ENCODE data around the gene HABP2.

Gene HABP2

DNA sequence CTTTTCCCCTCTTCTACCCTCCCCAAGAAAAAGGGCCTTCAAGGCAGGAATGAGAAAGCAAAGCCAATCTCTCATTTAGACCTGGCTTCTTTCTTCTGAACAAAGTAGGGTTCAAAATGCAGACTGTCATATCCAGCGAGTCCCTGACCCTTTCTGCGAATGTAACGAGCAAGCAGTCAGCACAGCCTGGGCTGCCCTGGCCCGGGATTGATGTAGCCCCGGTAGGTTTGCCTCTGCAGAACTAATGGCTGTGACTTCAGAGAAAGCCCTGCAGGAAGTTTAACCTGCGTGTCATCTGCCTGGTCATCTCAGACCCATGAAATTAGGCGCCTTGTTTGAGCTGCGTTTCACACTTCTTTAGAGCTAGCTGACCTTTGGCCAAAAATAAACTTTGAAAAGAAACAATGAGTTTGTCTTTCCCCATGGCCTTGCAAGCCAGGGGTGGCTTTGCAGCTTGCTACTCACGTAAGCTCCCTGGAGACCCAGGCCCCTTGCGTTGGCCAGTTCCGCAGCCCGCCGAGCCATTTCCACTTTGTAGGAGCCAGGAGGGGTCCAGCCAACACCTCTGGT lies 36.4 kb downstream of the HABP2 start:
- TF ChIP-seq, protein P1, sequence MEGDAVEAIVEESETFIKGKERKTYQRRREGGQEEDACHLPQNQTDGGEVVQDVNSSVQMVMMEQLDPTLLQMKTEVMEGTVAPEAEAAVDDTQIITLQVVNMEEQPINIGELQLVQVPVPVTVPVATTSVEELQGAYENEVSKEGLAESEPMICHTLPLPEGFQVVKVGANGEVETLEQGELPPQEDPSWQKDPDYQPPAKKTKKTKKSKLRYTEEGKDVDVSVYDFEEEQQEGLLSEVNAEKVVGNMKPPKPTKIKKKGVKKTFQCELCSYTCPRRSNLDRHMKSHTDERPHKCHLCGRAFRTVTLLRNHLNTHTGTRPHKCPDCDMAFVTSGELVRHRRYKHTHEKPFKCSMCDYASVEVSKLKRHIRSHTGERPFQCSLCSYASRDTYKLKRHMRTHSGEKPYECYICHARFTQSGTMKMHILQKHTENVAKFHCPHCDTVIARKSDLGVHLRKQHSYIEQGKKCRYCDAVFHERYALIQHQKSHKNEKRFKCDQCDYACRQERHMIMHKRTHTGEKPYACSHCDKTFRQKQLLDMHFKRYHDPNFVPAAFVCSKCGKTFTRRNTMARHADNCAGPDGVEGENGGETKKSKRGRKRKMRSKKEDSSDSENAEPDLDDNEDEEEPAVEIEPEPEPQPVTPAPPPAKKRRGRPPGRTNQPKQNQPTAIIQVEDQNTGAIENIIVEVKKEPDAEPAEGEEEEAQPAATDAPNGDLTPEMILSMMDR (IDR thresholded peaks at IDR 0.05; ENCODE audit: low read depth, low read length, missing control alignments) = no peak
- H3K4me3 ChIP-seq (ENCODE audit: low read depth, low read length) = no peak overlapping the region
- no peak for DNase-seq (ENCODE audit: low read depth)

DNA sequence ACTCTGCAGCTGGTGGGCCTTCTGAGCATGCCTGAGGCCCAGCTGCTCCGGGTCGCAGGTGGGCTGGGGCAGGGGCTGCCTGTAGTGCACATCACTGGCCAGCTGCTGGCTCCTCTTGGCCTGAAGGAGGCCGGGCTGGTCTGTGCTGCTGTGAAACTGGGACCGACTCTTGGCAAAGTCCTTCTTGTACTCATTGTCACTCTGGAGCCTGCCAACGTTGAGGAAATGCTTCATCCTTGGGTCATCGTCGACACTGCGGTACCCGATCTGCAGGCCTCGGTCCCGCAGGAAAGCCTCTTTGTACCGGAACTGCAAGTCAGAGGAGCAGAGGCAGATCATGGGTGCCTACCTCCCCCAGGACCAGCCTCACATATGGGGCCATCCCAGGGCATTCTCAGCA lies 37.7 kb downstream of the HABP2 start:
- TF ChIP-seq, protein P1 (IDR thresholded peaks at IDR 0.05; ENCODE audit: low read depth, low read length, missing control alignments) = no peak
- no peak for DNase-seq (ENCODE audit: low read depth)
- no peak overlapping the region for H3K4me3 ChIP-seq (ENCODE audit: low read depth, low read length)

DNA sequence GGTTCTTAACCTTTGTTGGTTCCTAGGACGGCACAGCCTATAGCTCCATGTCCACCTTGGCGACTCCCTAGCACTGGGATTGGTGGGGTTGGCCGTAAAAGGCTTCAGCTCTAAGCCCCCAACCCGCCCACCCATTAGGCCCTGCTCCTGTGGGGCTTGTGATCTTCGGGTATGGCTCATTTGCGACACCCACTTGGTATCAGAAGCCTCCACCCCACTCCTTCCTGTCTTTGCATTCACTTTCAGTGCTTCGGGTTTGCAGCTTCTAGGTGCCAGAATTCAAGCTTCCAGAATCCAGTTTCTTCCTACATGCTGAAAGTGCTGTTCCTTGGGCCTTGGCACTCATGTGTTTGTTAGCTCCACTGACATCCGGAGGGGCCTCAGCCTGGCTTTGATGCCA lies 39.5 kb downstream of the HABP2 start:
- TF ChIP-seq, protein P1 (IDR thresholded peaks at IDR 0.05; ENCODE audit: low read depth, low read length, missing control alignments) = no peak
- no peak overlapping the region for H3K4me3 ChIP-seq (ENCODE audit: low read depth, low read length)
- DNase-seq (ENCODE audit: low read depth) = no peak

DNA sequence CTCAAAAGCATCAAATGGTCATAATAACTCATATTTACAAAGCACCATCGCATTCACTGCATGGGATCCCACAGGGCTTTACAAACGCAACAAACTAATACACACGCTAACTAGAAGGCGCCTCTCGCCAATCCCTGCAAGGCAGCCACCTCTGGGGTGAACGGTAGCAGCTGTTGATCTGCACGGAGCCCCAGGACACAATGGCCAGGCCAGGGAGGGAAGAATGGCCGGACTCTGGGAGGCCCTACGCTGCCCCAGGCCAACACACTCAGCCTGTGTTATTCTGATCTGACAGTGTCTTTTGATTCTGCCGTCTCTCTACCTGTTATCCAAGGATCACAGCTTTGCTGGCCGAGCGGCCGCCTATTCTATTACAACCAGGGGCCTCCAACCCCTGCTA lies 41.8 kb downstream of the HABP2 start:
- TF ChIP-seq, protein P1 (IDR thresholded peaks at IDR 0.05; ENCODE audit: low read depth, low read length, missing control alignments) = no peak
- no peak for DNase-seq (ENCODE audit: low read depth)

DNA sequence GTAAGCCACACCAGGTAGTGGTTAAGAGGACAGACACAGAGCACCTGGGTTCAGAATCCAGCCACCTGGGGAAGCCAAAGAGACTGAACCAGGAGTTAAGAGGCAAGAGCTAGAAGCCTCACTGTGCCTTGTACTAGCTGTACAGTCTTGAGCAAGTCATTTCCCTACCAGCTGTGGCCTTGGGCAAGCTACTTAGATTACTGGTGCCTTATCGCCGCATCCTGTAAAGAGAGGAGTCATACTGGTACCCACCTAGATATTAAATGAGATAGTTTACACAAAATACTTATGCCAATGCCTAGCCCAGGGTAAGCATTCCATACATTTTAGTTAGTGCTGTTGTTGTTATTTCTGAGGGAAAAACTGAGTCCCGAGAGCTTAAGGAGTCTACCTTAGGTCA lies 47.7 kb downstream of the HABP2 start:
- H3K4me3 ChIP-seq (ENCODE audit: low read depth, low read length) = no peak overlapping the region
- TF ChIP-seq, protein P1 (IDR thresholded peaks at IDR 0.05; ENCODE audit: low read depth, low read length, missing control alignments) = no peak

More for the DNA sequence above, 41.8 kb downstream of the HABP2 start:
- H3K4me3 ChIP-seq (ENCODE audit: low read depth, low read length) = no peak overlapping the region

DNA sequence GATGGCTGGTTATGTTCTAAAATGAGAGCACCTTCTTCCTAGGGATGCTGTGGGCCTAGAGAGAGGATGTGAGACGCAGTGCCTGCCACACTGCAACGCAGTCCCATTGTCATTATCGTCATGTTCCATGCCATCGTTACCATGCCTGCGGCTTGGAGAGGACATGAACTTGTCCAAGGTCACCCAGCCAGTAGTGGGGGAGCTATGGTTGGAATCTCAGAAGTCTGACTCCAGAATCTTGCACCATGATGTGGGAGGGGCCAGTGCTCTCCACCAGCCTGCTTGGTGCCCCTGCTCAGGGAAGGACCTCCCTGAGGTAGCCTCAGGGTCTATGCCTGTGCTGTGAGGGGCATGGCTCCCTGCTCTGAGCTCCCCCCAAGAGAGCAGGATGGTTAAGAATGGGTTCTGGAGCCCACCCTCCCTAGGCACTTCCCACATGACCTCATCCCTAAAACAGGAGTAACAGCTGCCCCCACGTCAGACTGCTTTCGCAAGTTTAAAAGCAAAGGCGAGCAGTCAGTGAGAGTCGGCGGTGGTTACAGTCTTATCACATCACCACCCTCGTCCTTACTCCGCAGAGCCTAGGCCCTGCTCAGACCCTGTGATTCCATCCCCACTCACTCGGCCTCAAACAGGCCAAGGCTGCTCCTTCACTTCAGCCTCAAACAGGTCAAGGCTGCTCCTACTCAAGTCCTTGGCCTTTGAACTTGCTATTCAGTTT lies 50.4 kb downstream of the HABP2 start:
- no peak overlapping the region for H3K4me3 ChIP-seq (ENCODE audit: low read depth, low read length)
- TF ChIP-seq, protein P1 (IDR thresholded peaks at IDR 0.05; ENCODE audit: low read depth, low read length, missing control alignments) = no peak
- DNase-seq (ENCODE audit: low read depth) = no peak

More for the DNA sequence above, 47.7 kb downstream of the HABP2 start:
- no peak for DNase-seq (ENCODE audit: low read depth)

DNA sequence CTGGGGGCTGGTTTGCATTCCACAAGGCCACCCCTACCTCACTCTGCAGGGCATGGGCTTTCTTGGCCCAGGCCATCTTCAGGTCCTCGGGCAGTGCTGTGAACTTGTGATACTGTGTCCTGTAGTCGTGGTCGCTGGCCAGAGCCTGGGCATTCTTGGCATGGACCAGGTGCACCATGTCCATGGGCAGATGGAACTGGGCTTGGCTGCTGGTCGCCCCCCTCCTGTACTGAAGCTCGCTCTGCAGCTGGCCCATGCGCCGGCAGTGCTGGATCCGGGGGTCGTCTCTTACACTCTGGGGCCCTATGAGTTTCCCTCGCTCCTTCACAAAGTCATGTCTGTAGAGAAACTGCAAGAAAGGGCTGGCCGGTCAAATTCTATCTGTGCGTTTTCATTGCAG lies 51.7 kb downstream of the HABP2 start:
- TF ChIP-seq, protein P1 (IDR thresholded peaks at IDR 0.05; ENCODE audit: low read depth, low read length, missing control alignments) = no peak
- H3K4me3 ChIP-seq (ENCODE audit: low read depth, low read length) = no peak overlapping the region
- no peak for DNase-seq (ENCODE audit: low read depth)
